ENCODE measurements around the gene TRAPPC10. TPM values are rescaled to one million over a fixed set of nuclear protein-coding genes. Genes with fewer than 3 reads are reported as not detected.
"Not testable (repeated sequence)": the region's sequence is repeated elsewhere in the genome, so short reads cannot be mapped to it uniquely, and the experiment has no call there.

The TRAPPC10 gene
- total RNA-seq, 1 experiment from 2014 or later, result 32.9 TPM

DNA sequence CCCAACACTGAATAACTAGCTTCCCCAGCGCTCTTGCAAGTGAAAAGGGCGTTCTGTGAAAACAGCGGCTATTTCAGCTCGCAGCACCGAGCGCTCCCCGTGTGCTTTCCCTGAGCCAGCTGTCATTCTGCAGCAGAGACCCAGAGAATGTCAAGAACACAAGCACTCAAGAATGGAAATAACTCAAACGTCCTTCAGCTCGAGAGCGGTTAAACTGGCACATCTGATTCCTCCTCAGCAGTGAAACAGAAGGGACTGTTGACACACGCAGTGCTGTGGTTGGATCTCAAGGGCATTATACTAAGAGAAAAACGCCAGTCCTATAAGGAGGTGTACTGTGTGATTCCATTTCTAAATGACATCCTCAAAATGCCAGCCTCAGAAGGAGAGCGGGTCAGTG is 86.9 kb downstream of the TRAPPC10 start:
- not testable (repeated sequence) for H4K5ac ChIP-seq (ENCODE audit: insufficient read length, low read depth, low read length); H2BK12ac ChIP-seq (ENCODE audit: insufficient read length, low read depth, low read length); H3K79me1 ChIP-seq (ENCODE audit: insufficient read depth, low read depth, low read length, poor library complexity, severe bottlenecking); H3K56ac ChIP-seq (ENCODE audit: insufficient read length, low read depth, low read length); H3K9me3 Mint-ChIP-seq; H3K4me1 Mint-ChIP-seq; H3K36me3 Mint-ChIP-seq (ENCODE audit: insufficient read depth in 1 of 3, low read depth in 3 of 3); H3K27me3 ChIP-seq (ENCODE audit: insufficient read depth, low read length); H3K4me1 ChIP-seq (ENCODE audit: insufficient read depth, low read length); H3K27me3 Mint-ChIP-seq (ENCODE audit: low read depth); H3K27ac Mint-ChIP-seq; H3K9ac ChIP-seq (ENCODE audit: extremely low read depth, insufficient read length, low read length); H3K23me2 ChIP-seq (ENCODE audit: insufficient read length, low read depth, low read length, poor library complexity, severe bottlenecking); H3K9me3 ChIP-seq (ENCODE audit: control insufficient read depth, low read depth, low read length); H2BK120ac ChIP-seq (ENCODE audit: low read depth, low read length, poor library complexity, severe bottlenecking); H3K18ac ChIP-seq (ENCODE audit: insufficient read length, low read depth, low read length); H2AK5ac ChIP-seq (ENCODE audit: insufficient read length, low read length); H3K14ac ChIP-seq (ENCODE audit: insufficient read depth, low read length); H3K79me2 ChIP-seq (ENCODE audit: insufficient read depth, low read length); H3K4ac ChIP-seq (ENCODE audit: low read depth, low read length); H3K4me2 ChIP-seq (ENCODE audit: insufficient read depth, insufficient read length, low read length); H4K8ac ChIP-seq (replicated peaks; ENCODE audit: insufficient read length, low read depth, low read length); H3T11ph ChIP-seq (ENCODE audit: low read length); H2AFZ ChIP-seq (ENCODE audit: low read length); DNase-seq; H2BK20ac ChIP-seq (ENCODE audit: low read depth, low read length, poor library complexity, severe bottlenecking); H3K23ac ChIP-seq (ENCODE audit: insufficient read length, low read depth, low read length); H2BK5ac ChIP-seq (ENCODE audit: insufficient read length, low read length); H3K4me3 Mint-ChIP-seq; H3K27ac ChIP-seq (ENCODE audit: insufficient read length, low read depth, low read length); H4K20me1 ChIP-seq (ENCODE audit: control insufficient read depth, insufficient read depth, insufficient read length); H2BK15ac ChIP-seq (ENCODE audit: low read depth, low read length); H4K91ac ChIP-seq (ENCODE audit: insufficient read length, low read depth, low read length)
- no CpG with 5 or more reads among the region's 13 CpGs for WGBS (ENCODE audit: extremely low coverage, insufficient read length, low lambda C conversion rate)

GRCh38 chr21:44107026-44107501 is 95.0 kb downstream of the TRAPPC10 start, which contains the start of gene PWP2:
Gene PWP2 (plus strand): TSS chr21:44107399. CDS start chr21:44107417, 18 bp downstream.
- not testable (repeated sequence) for H4K20me1 ChIP-seq (ENCODE audit: control insufficient read depth, insufficient read depth, insufficient read length); H3K18ac ChIP-seq (ENCODE audit: insufficient read length, low read depth, low read length); H3K79me2 ChIP-seq (ENCODE audit: insufficient read depth, low read length); H3K27me3 ChIP-seq (ENCODE audit: insufficient read depth, low read length); H3K4me1 ChIP-seq (ENCODE audit: insufficient read depth, low read length); H2BK5ac ChIP-seq (ENCODE audit: insufficient read length, low read length); H3K9me3 Mint-ChIP-seq; H3K4me1 Mint-ChIP-seq; H2AFZ ChIP-seq (ENCODE audit: low read length); H3K23me2 ChIP-seq (ENCODE audit: insufficient read length, low read depth, low read length, poor library complexity, severe bottlenecking); H3K4ac ChIP-seq (ENCODE audit: low read depth, low read length); H3K56ac ChIP-seq (ENCODE audit: insufficient read length, low read depth, low read length); H2BK15ac ChIP-seq (ENCODE audit: low read depth, low read length); H3T11ph ChIP-seq (ENCODE audit: low read length); H3K27me3 Mint-ChIP-seq (ENCODE audit: low read depth); H3K23ac ChIP-seq (ENCODE audit: insufficient read length, low read depth, low read length); H3K4me2 ChIP-seq (ENCODE audit: insufficient read depth, insufficient read length, low read length); H4K91ac ChIP-seq (ENCODE audit: insufficient read length, low read depth, low read length); H3K27ac ChIP-seq (ENCODE audit: insufficient read length, low read depth, low read length); H3K79me1 ChIP-seq (ENCODE audit: insufficient read depth, low read depth, low read length, poor library complexity, severe bottlenecking); H2BK12ac ChIP-seq (ENCODE audit: insufficient read length, low read depth, low read length); H3K9me3 ChIP-seq (ENCODE audit: control insufficient read depth, low read depth, low read length); H2BK20ac ChIP-seq (ENCODE audit: low read depth, low read length, poor library complexity, severe bottlenecking); H4K5ac ChIP-seq (ENCODE audit: insufficient read length, low read depth, low read length); H3K9ac ChIP-seq (ENCODE audit: extremely low read depth, insufficient read length, low read length); H3K27ac Mint-ChIP-seq; H3K14ac ChIP-seq (ENCODE audit: insufficient read depth, low read length); H4K8ac ChIP-seq (replicated peaks; ENCODE audit: insufficient read length, low read depth, low read length); H2AK5ac ChIP-seq (ENCODE audit: insufficient read length, low read length); H2BK120ac ChIP-seq (ENCODE audit: low read depth, low read length, poor library complexity, severe bottlenecking); H3K36me3 Mint-ChIP-seq (ENCODE audit: insufficient read depth in 1 of 3, low read depth in 3 of 3); DNase-seq
- WGBS (ENCODE audit: extremely low coverage, insufficient read length, low lambda C conversion rate), result no CpG with 5 or more reads among the region's 66 CpGs
- peak within 1 kb of the TSS in 1 of 2 experiments; percentile 41; a peak in 2 of 5 replicates for H3K4me3 Mint-ChIP-seq

Data from H9 (cell line).